ENCODE results near the gene TNFRSF4.
"Not testable (repeated sequence)": the region's sequence is repeated elsewhere in the genome, so short reads cannot be mapped to it uniquely, and the experiment has no call there.

TNFRSF4 gene

GRCh38 chr1:1202831-1203560, 11.0 kb downstream of the TNFRSF4 start:
- DNase-seq (ENCODE audit: low spot score) = no peak

DNA sequence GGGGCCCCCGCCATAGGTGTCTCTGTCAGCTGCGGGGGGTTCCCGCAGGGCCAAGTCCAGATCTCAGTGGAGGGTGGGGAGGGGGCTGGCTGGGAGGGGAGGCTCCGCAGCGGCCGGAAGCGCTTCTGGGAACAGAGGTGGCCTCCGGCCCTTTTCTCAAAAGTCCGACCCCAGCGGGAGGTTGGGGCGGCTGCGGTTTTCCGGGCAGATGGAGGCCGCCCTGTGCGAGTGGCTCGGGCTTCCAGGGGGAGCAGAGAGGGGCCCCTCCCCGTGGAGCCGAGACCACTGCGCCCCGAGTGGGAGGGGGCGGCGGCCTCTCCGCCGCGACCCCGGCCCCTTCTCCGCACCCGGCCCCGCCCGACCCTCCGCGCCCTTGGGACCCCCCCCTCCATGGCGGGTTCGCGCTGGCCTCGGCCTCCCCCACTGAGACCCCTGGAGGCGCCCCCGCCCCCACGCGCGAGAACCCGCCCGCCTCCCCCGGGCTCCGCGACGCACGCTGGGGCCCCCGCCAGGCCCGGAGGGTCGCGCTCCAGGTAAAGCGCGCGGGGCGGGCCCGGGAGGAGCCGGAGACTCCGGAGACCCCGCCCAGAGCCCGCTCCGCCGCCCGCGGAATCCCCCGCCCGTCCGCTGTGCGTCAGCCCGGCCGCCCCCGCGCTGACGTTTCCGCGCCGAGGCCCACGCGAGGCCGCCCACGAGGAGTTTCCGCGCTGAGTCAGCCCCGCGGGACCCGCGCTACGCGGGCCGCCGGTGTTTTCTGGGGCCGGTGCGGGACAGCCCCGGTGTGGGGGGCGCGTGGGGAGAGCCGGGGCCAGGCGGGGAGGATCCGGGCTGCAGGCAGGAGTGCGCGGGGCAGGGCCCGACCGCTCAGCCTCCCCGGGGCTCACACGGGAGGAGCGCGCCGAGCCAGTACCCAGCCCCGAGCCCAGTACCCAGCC, 12.8 kb downstream of the TNFRSF4 start:
- peak; percentile 39 for DNase-seq (ENCODE audit: low spot score)

DNA sequence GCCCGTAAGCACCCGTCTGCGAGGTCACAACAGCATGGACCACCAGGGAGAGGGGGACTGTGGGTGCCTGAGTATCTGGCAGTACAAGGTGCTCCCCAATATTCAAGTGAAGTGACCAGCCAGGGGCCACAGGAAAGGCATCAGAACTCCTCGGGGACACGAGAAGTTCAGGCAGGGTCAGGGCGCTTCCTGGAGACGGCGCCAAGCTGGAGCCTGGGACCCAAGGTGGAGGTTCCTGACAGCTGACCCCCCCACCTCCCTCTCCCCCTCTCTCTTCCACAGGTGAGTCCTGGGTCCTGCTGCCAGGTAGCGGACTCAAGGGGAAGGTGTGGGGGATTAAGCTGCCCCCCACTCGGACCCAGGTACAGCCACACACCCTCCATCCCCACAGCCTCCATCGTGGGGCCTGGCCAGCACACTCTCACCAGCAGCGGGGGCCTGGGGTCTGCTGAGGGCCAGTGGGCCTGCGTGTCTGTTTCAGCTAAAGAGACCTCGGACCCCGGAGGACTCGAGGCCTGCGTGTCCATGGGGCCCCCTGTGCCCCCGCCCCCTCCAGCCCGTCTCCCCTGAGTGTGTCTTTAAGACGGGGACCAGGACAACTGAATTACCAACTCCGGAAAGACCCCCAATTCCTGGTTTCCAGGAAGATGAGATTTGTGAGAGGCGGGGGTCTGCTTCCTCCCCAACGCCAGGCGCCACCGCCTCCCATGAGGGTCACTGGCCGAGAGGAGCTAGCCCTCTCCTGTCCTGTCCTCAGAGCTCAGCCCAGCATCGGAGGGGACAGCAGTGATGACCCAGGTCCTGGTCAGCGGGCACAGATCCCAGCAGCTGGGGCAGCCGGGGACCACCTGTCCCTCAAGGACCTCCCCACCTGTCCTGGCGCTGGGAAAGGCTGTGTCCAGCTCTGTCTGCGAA, 13.7 kb downstream of the TNFRSF4 start:
- DNase-seq (ENCODE audit: low spot score) = no peak

- no peak for DNase-seq (ENCODE audit: low spot score)
Observed at GRCh38 chr1:1199141-1199960, 14.6 kb downstream of the TNFRSF4 start.

DNA sequence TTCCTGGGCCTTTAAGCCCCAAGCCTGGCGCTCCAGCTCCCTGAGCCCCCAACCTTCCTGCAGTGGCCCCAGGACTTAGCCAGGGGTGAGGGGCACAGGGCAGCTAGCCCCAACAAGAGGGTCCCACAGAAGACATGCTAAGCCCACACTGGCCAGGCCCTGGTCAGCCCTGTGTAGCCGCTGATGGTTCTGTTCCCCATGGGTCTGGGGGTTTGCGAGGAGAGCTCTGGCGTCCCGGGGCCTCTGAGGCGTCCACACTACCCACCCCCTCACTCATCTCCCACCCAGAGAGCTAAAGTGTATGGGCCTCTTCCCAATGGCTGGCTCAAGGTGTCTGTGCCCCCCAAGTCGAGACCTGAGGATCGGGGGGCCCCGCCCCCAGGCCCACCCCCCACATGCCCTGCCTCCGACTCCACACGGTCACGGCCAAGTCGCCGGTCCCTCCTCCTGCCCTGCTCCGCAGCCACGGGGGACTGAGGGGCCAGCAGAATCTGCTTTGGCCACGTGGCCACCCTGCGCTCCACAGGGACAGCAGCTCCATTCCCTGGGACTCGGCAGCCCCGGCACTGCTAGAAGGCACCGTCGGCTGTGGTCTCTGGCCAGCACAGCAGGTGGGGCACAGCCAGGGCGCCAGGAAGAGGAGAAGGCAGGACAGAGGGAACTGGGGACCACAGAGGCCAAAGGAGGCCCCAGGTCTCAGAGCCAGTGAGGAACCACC, 15.4 kb downstream of the TNFRSF4 start:
- no peak for DNase-seq (ENCODE audit: low spot score)

- no peak for DNase-seq (ENCODE audit: low spot score)
Observed at GRCh38 chr1:1197551-1198422, 16.2 kb downstream of the TNFRSF4 start.

DNA sequence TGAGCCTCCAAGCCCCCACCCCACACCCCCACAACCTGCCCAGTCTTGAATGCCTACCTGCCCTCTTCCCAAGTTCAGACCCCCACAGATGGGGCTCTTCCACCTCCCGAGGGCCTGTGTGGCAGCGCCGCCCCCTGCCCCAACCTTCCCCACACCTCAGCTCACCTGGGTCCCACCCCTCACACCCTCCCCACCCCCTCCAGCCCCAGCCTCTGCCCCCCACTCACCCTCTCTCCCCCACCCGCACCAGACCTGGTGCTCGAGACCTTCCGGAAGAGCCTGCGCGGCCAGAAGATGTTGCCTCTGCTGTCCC, 16.8 kb downstream of the TNFRSF4 start:
- no peak for DNase-seq (ENCODE audit: low spot score)

GRCh38 chr1:1196431-1197187, 17.3 kb downstream of the TNFRSF4 start:
- DNase-seq (ENCODE audit: low spot score) = no peak

- not testable (repeated sequence) for DNase-seq (ENCODE audit: low spot score)
Observed at GRCh38 chr1:1195726-1196125, 18.2 kb downstream of the TNFRSF4 start.

DNA sequence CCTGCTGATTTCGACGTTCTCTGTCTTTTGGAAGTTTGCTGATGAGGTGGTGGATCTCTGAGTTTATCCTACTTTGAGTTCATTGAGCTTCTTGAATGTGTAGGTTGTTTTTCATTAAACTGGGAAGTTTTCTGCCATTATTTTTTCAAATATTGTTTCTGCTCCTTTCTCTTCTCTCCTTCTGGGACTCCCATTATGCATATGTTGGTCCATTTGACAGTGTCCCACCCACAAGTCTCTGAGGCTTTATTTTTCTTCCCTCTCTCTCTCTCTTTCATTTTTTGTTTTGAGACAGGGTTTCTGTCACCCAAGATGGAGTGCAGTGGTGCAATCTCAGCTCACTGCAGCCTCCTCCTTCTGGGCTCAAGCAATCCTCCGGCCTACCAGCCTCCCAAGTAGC, 19.2 kb downstream of the TNFRSF4 start:
- no peak for DNase-seq (ENCODE audit: low spot score)

GRCh38 chr1:1191734-1192133, 22.2 kb downstream of the TNFRSF4 start:
- no peak for DNase-seq (ENCODE audit: low spot score)

DNA sequence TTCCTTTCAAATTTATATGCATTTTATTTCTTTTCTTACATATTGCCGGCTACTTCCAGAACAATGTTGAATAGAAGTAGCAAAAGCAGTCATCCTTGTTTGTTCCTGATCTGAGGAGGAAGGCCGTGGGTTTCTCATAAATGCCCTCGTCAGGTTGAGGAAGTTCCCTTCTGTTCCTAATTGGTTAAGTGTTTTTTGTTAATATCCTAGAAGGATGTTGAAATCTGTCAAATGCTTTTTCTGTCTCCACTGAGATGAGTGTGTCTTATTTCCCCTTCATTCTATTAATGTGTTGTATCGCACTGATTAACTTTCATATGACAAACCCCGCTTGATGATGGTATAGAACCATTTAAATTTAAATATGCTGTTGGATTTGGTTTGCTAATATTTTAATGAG, 24.8 kb downstream of the TNFRSF4 start:
- DNase-seq (ENCODE audit: low spot score) = no peak

- DNase-seq (ENCODE audit: low spot score) = no peak
Observed at GRCh38 chr1:1187938-1188337, 26.0 kb downstream of the TNFRSF4 start.

DNA sequence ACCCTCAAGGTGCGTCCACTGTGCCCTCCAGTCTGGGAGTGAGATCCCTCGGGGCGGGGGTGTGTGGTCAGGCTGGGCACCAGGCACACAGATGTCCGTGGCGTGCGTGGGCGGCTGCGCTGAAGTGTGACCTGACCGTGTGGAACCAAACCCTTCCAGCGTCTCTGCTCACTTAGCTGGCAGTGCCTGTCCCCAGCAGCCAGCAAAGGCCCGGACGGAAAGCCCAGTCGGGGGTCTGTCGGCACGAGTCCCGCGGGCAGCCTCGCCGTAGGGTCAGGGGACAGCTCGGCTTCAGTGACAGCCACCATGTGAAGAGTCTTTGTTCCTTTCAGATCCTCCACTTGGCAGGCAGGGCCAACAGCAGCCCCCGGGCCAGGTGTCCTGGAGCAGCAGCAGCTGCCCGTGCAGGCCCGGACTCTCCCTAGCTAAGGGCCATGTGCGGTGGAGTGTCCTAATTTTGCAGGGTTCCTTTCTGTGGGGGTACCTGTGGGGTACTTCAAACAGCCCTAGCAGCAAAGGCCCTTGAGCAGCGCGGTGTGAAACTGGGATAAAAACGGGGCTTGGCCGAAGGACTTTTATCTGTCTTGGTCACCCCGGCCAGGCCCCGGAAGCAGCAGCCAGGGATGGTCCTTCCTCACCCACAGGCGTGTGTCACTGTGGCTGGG, 28.7 kb downstream of the TNFRSF4 start:
- peak; percentile 27 for DNase-seq (ENCODE audit: low spot score)

GRCh38 chr1:1183833-1184775, 29.8 kb downstream of the TNFRSF4 start:
- DNase-seq (ENCODE audit: low spot score) = no peak

GRCh38 chr1:1183221-1183747, 30.7 kb downstream of the TNFRSF4 start:
- DNase-seq (ENCODE audit: low spot score) = no peak

Data from putamen (tissue), 1 donor.